Measurements from ENCODE around the gene TEPSIN.

Gene TEPSIN

DNA sequence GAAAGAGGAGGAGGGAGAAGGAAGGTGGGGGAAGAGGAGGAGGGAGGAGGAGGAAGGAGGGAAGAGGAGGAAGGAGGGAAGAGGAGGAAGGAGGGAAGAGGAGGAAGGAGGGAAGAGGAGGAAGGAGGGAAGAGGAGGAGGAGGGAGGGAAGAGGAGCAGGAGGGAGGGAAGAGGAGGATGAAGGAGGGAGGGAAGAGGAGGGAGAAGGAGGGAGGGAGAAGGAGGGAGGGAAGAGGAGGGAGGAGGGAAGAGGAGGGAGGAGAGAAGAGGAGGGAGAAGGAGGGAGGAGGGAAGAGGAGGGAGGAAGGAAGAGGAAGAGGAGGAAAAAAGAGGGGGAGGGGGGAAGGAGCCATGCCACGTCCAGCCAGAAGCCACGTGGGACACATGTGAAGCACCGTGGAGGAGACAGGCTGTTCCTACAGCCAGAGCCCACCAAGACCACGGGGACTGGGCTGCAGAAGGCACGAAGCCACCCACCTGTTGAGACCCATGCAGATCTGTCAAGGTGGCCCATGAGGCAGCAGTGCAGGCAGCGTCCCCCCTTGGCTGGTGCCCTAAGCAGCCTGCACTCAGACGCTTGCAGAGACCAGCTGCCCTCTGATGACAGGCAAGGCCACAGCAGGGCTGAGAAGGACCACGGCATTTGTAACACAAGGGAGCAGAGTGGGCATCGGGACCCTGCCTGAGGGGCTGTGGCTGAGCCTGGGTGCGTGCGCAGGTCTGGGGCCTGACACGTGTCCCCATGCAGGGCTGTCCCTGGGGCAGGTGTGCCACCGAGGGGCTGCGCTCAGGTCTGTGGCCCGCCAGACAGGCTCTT lies 10.6 kb upstream of the TEPSIN start:
- no peak for DNase-seq

DNA sequence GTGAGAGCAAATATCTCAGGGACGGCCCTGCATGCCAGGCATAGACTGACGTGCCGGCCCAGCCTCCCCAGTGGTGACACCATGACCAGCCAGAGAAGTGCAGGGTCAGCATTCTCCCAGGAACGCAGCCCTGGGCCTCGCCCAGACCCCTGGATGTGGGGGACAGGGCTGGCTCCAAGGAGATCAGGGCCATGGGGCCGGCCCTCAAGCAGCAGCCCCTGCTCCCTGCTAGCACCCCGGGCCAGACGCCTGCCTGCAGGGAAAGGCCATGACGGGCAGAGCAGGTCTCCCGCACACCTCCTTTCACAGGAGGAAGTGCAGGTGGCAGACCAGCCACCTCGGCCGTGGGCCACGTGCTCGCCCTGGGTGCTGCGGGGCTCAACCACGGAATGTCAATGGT lies 9.8 kb upstream of the TEPSIN start:
- no peak for DNase-seq

DNA sequence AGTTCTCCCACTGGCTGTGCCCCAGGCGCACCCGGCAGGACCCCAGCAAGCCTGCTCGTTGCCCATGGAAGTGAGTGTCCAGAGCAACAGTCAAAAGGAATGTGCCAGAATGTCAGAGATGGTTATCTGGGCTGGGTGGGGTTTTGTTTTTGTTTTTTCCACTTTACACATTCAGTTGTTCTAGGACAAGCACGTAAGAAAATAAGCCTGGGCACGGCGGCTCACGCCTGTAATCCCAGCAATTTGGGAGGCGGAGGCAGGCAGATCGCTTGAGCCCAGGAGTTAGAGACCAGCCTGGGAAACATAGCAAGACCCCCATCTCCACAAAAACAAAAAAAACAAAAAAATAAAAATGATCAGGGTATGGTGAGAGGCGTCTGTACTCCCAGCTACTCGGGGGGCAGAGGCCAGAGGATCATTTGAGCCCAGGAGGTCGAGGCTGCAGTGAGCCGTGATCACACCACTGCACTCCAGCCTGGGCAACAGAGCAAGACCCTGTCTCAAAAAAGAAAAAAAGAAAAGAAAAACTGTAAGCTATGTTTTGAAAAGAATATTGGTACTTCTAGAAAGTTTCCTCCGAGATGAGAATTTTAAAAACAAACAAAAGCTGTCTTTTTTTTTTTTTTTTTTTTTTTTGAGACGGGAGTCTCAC lies 8.6 kb upstream of the TEPSIN start:
- no peak for DNase-seq

DNA sequence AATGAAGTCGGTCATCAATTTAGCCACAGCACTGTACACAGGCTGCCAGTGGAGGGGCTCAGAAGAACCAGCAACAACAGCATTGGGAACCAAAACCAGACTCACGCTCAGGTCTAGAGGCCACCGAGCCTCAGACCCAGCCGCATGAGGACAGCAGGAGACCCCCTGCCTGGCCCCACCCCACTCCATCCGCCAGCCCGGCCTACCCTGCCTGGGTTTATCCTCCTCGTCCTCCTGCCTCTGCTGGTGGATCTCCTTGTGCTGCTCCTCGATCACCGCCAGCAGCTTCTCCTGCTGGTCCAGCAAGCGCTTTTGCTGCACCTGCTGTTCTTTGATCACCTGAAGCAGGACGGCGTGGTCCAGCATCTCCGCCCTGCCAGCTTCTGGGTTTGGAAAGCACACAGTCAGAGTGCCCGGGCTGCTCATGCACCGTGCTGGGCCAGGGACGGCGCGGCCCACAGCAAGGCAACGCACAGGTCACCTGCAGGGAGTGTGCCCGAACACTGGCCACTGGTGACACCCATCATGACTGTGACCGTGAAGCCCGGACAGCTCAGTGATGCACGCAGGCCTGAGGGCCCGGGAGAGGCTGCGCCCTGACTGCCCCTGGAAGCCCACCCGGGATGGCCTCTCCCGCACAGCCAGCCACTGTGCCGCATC lies 8.0 kb upstream of the TEPSIN start:
- no peak for DNase-seq

DNA sequence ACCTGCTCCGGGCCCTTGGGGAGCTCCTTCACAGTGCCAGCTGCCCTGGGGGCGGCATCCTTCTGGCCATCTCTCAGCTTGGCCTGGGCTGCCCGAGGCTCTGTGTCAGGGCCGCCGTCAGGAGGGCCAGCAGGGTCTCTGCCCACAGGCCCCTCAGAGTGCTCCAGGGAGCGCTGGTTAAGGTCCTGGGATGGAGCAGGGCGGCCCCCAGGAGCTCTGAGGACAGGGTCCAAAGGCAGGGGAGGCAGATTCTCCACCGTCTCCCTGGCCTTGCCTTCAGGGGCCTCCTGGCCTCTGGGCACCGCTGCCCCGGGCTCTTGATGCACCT lies 7.5 kb upstream of the TEPSIN start:
- no peak for DNase-seq

DNA sequence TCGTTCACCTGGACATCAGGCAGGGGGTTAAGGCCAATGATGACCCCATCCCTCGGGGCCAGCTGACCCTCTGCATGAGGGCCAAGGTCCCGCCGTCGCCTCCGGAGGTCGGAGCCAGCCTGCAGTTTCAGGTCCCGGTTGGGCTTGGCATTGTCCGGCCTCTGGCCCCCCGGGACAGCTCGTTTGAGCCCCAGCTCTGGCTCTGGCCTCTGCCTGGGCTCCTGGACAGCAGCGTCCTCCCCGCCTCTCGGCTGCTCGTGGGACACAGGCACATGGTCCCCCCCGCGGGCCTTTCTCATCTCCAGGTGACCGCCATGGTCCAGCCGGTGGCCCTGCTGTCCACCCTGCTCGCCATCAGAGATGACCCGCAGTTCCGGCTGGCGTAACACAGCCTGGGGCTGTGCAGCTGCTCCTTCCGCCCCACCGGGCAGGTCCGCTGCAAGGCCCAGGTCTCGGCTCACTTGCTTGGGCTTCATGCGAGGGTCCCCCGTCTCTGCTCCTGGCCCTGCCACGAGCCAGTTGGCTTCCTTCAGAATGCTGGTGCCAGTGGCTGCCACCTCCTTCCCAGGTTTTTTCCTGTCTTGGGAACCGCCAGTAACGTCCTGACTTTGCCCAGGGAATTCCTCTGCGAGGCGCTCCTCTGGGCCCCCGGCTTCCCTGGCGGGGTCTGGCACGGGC lies 6.9 kb upstream of the TEPSIN start:
- no peak for DNase-seq

DNA sequence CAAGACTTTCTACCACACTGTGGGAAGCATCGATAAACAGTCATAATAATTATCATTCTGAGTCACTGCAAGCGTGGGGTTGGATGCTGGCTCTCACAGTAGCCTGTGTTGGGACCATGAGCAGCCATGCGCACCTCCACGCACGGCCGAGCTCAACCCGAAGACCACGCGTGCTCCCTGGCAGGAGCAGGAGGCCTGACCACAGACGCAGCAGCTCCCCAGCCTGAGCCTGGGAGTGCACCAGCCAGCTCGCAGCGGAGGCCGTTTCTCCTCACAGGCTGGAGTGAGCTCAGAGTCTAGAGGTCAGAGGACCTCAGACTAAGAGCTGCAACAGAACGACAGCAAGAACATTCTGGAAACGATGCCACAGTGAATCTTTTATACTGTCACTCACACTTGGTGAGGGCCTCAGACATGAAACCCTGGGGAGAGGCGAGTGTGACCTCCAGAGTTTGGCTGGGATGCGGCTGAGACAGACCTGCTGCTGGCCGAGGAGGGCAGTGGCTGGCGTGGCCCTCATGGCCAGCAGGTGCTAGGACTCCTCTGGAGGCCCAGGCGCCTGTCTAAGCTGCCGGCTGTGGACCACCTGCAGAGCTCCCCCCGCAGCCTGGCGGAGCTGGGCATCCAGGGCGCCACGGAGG lies 6.3 kb upstream of the TEPSIN start:
- DNase-seq = no peak

DNA sequence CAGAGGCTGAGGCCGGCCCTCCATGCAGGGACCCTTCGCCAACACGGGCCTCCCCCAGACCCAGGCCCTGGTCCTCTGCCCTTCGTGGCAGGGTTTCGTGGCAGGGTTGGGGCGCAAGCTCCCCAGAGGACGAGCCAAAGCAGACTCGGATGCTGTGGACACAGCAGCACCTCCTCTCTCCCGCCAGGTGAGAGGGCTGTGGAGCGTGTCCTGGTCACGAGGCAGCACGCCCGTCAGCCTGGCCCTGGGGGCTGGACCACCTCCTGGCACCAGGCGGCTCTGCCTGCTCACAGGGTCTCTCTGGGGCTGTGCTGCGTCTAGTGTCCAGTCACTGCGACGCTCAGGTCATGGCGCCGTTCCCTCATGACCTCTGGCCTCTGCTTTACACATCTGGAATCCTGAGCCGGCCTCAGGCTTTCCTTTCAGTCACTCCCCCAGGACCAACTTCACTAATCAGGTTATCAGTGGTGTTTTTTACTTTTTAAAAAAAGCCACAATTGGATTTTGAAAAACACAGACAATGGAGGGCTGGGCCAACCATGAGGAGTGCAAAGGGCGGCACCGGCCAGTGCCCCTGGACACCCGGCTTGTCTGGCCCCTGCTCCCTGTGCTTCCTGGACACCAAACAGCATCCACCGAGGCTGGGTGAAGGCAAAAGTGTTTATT lies 5.6 kb upstream of the TEPSIN start:
- no peak for DNase-seq

DNA sequence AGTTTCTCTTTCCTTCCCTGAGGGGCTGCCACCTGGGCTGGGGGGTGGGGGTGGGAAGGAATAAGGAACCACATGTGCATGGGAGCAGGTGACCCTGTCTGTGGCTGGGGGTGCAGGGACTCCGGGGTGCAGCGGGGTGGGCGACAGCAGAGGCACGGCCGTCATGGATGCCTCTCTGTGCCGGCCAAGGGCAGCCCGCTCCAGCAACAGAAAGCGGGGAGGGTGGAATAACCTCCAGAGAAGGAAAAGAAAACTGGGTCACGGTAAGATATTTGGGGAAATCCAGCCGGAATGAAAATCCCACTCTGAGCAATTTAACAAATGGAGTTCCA lies 4.4 kb upstream of the TEPSIN start:
- no peak for DNase-seq

DNA sequence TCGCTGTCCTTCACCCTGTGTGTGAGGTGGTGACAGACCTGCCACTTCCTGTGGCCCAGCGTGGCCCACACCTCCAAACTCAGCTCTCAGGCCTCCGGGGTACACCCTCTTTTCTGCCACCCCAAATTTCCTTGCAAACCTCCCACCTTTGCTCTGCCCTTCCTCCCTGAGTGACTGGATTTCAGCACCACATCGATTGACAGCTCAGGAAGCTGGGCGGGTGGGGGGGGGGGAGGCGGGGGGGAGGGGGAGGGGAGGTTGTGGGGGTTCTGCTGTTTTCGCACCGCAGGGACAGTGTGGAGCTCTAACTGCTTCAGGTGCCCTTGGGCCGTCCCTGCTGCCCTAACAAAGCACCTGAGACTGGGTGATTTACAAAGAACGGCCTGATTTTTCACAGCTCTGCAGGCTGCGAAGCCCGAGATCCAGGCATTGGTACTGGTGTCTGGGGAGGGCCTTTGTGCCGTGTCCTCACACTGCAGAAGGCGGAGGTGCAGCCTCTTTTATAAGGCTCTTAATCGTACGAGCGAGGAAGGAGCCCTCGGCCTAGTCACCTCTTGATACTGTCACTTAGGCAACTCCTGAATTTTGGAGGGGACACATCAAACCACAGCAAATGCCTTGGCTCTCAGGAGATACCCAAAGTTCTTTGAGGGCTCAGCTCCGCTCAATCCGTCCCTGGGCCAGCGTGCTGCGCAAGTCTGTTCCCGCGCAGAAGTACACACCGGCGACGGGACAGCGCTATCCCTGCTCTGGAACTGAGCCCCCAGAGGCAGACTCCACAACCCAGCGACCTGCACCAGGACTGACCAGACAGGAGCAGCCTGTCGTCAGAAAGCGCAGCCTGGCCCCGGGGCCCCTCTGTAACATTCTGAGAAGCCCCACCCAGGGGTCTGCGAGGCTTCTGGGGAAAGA lies 3.8 kb upstream of the TEPSIN start:
- no peak for DNase-seq

DNA sequence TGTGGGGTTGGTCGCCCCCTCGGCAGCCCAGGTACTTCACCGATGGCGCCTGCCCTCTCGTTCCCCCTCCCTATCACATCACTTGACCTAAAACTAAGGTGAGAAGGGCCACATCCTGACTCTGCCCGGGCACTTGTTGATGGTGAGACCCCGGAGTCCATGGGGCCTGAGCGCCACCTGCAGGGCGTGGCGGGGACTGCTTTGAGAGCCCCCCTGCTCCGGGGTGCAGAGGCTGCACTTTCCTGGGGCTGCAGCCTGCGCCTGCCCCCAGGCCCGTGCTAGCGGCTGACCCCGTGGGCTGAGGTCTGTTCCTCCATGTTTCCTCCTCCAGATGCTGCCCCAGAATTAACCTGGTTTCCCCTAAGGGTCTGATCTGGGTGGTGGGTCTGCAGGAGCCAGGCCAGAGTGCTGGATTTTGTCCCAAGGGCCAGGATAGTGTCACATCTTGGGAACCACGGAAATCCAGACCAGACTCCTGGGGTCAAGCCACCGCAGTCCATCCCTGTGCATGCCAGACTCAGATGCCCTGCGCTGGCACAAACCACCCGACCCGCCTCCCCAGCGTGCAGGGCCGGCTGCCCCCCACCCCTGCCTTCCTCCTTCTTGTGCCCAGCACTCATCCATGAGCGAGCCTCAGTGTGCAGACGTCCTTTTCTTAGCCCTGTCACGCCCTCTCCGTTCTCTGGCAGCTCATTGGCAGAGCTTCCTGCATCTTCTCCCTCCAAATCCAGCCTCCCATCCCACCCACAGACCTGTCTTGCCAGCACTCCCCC lies 3.0 kb upstream of the TEPSIN start:
- DNase-seq = no peak

DNA sequence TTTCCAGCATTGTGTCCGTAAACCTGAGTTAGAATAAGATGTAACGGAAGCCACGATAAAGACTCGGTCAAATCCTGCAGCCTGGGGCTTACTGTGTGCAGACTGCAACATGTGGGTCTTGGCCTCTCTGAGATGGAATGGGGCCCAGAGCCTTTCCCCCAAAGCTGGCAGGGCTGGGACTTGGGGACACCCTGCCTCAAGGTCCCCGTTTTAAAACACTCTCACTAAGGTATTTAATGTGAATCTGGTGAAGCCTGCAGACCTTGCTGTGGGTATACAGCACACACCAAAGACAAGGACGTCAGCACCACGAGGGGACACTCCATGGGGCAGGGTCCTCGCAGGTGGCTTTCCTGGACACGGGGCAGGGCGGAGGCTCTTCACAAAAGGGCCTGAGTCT lies 2.3 kb upstream of the TEPSIN start:
- no peak for DNase-seq

DNA sequence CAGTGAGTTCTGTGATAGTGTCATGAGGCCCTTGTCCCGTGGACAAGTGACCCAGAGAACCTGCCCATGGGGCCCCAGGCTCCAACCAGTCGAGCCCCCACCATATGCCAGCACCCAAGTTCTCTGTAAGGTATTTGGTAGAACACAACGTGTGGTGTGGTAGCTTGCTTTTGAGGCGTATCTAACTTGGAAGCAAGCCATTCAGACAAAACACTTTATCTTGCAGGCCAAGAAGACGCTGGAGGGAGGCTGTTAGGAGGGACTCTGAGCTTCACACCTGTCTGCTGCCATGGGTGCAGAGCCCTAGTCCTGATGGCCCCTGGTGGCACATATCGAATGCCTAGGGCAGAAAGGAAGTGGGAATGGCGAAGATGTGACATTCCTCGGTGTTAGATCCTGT lies 1.9 kb upstream of the TEPSIN start:
- no peak for DNase-seq

DNA sequence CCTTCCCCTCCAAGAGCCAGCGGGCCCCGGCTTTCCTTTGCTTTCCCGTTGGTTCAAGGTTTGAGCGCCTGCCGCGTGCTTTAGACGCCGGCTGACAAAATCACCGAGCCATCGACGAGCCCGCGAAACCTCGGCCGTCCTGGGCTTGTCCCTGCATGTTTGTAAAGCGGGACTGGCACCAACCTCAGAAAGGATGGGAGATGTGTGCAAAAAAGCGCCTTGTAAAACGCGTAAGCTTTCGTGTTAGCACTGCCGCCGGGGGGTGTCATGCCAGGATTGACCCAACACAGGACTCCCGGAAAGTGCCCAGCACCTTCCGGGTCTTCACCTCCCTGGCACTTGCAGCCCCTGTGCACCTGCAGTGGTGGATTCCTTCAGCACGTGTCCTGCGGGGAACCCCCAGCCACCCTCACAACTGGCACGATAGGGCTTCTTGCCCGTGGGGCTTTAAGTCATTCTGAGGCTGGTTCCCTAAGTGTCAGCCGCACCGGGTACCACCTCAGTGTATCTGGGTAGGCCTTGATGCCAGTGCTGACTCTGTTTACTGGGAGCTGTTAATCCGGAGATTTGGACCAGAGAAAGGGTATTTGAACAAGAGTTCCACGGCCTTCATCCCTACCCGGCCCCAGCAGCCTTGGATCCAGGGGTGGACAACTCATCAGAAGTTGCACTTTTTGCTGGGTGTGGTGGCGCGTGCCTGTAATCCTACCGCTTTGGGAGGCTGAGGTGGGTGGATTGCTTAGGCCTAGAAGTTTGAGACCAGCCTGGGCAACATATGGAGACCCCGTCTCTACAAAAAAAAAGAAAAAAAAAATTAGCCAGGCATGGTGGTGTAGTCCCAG lies 1.1 kb upstream of the TEPSIN start:
- no peak for DNase-seq

DNA sequence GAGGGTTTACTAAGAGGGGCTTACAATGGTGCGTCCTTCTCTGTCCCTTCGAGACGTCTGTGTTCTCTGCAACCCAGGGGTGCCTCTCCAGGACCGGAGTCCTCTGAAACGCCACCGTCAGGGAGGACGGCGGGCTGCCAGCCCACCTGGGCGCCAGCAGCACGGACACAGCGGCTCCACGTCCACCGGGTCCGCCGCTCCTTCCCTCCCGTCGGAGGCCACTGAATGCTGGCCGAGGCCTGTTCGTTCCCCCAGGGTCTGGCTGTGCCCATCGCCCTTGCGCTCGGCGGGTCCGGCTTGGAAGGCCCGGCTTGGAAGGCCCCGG lies 403 bp downstream of the TEPSIN start:
- DNase-seq = no peak

DNA sequence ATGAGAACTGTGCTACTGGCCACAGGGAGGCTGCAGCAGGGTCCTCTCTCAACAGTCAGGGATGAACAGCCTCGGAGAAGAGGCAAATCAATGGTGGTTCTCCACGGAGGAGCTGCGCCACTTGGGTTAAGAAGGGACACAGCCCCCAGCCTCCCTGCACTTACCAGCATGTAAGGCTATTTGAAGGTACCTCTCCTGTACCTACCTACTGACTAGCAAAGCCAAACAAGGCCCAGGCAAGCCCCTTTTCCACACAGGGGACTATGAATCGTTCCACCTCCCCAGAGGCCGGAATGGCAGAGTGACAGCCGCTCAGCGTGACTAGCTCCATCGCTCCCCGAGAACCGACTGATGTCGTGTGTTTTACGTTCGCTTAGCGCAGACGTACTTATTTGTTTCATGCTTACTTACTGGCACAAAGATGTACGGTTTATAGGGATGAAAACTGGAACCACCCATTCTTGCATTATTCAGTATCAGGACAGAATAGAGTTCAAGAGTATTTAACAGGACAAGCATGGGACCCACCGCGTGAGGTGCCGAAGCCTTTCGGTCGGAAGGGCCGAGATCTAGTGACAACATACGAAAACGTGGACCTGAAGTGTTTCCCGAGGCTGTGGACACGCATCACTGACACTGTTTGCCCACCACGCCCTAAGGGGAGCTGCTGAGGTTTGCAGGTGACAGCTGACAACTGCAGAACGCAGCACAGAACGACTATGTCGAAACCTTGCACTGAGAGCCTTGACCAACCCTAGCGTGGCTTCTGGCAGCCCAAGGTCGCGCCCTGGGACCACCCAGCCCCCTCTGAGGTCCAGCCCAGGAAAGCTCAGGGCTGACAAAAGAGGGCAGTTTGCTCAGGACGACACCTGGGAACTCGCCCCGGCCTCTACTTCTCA lies 1.0 kb downstream of the TEPSIN start:
- DNase-seq = no peak

DNA sequence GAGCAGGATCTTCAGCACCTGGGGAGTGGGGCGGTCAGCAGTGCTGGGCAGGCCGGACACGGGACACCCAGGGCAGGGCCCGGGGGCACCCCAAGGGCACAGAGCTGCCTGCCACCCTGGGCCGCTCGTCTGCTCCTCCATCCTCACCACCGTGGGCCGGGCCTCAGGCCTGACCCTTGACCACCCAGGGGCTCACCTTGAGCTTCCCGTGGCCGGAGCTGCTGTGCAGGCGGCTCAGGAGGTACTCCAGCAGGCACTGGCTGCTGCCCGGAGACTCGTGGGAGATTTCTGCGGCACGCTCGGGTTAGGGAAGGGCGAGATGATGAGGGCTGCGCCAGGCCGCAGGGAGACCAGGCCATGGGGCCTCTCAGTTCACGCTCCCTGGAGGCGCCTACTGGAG lies 2.1 kb downstream of the TEPSIN start:
- DNase-seq = no peak

DNA sequence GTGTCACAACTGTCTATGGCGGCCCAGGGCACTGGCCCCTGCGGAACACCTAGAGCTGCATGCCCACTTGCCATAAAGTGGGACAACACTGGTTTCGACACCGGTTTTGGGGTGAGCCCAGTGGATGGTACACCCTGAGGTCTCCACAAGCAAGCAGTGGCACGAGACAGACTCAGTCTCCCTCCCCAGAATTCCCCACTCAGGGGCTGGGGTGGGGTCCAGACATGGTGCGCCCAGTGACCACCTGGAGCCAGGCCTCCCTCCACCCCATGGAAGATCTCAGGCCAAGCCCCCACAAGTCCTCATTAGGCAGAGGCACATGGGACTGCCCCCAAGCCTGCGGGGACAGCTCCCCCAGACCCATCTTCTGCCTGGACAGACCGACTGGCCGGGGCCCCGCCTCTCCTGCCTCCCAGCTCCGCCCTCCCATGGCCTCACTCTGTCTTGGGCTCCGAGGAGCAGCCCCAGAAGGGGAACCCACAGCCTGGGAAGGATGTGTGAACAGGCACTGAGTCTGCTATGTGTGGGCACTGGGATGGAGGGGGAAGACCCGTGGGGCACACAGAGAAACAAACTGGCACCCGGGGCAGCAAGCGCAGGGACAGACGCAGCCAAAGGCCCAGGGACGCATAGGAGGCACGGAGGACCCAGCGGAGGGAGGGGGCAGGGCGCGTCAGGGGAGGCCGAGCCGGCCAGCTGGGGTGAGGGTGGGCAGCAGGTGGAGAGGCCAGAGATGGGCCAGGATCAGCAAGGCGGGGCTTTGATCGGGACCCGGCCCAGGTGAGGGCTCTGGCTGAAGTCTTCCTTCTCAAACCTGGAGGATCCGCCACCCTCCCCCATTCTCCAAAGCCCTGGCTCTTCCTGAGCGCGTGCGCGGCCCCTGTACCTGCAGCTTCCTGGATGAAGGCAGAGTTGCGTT lies 2.8 kb downstream of the TEPSIN start:
- no peak for DNase-seq
